Activated CD4-positive, alpha-beta T cell treated with anti-CD3 and anti-CD28 coated beads, Interleukin-2, amount 50 U/mL, for 16 hours (primary cell): ENCODE measurements around the gene EIF4EBP2.

Experiments
- DNase-seq: peaks from one replicate; pipeline ENCODE4 v3.0.0-alpha.2; 2020

EIF4EBP2 gene

GRCh38 chr10:70404036-70404786, at the start of gene EIF4EBP2:
Gene EIF4EBP2 (plus strand): TSS chr10:70404145. CDS start chr10:70404402, 257 bp downstream.
- DNase-seq: peak; percentile 98

GRCh38 chr10:70354556-70354955, 49.4 kb upstream of the EIF4EBP2 start:
- no peak for DNase-seq

- DNase-seq: peak; percentile 84
These were observed 48.6 kb upstream of the EIF4EBP2 start for GRCh38 chr10:70355051-70356021.

DNA sequence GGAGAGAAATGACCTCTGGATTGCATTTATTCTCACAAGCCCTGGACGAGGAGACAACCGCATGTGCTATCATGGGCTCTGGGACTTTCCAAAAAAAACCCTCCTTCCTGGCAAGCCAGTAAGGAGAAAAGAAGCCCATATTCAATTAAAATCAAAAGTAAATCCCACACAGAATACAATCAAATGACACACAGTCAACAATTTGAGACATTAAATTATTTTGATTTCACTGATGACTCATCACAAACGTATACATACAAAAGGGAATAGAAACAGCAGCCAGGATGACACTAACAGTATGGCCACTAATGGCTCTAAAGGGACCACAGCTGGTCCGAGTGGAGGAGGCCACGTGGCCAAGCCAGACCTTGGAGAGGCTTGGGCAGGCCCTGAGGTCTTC, 46.4 kb upstream of the EIF4EBP2 start:
- DNase-seq: peak; percentile 59

DNA sequence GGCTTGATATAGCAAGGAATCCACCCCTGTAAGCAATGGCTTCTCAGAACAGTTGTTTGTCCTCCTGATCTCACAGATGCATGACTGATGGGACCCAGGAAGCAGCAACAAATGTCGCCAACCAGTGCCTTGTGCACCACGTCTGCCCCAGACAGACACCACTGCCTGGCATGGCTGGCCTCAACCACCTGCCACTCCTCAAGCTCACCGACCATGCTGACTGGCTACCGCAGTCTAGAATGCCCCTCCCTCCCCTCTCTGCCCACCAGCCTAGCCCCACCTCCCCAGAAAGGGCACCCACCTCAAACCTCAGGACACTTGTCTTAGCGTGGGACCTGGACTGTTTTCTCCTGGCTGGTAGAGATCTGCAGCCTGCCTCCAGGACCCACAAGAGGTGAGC, 45.5 kb upstream of the EIF4EBP2 start:
- no peak for DNase-seq

DNA sequence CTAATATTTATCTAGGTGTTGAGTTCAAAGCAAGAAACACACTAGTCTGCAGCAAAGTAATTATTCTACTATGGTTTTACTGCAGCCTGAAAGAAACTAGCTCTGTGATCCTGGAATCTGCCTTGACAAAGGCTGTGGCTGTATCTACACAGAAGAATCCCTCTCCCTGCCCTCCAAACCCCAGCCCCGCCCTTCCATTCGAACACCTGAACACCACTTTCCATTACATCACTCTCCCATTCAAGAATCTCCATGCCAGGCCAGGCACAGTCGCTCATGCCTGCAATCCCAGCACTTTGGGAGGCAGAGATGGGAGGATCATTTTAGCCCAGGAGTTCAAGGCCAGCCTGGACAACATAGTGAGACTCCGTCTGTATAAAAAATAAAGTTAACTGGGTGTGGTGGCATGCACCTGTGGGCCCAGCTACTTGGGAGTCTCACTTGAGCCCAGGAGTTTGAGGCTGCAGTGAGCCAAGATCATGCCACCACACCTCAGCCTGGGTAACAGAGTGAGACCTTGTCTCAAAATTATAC, 44.9 kb upstream of the EIF4EBP2 start:
- no peak for DNase-seq

- DNase-seq: no peak
These were observed 43.7 kb upstream of the EIF4EBP2 start for GRCh38 chr10:70360215-70360614.

DNA sequence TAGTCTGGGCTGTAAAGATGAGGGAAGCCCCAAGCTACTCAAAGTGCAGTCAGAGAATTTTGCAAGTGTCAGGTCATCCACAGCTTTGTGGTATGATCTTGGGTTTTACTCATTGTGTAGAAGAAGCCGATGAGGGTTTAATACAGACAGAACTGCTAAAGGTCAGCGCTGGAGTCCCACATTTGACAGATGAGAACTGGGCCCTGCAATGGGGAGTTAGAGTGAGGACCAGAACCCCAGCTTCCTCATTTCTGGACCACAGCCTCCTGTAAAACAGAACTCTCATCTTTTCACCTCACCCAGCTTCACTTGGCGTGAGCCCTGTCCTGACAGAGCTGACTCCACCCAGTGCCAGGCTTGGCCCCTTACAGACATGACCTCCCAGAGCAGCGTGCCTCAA, 41.6 kb upstream of the EIF4EBP2 start:
- no peak for DNase-seq

GRCh38 chr10:70363292-70363691, 40.7 kb upstream of the EIF4EBP2 start:
- DNase-seq: no peak

- DNase-seq: peak; percentile 90
These were observed 39.8 kb upstream of the EIF4EBP2 start for GRCh38 chr10:70363971-70364771.

- DNase-seq: no peak
These were observed 39.2 kb upstream of the EIF4EBP2 start for GRCh38 chr10:70364772-70365091.

DNA sequence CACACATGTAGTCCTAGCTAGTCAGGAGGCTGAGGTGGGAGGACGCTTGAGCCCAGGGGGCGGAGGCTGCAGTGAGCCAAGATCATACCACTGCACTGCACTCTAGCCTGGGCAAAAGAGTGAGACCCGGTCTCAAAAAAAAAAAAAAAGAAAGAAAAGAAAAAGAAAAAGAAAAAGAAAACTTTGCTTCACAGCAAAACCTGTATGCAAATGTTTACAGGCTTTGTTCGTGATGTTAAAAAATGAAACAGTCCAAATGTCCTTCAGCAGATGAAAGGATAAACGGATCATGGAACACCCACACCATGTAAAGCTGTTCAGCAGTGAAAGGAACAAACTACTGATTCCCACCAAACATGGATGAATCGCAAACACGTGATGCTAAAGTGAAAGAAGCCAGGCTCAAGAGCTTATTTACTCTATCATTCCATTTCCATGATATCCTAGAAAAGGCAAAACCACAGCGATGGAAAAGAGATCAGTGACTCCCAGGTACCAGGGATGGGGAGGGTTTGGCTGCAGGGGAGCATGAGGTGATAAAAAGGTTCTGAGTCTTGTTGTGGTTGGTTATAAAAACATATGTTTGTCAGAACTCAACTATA, 36.6 kb upstream of the EIF4EBP2 start:
- DNase-seq: no peak

- no peak for DNase-seq
These were observed 35.0 kb upstream of the EIF4EBP2 start for GRCh38 chr10:70368774-70369482.

DNA sequence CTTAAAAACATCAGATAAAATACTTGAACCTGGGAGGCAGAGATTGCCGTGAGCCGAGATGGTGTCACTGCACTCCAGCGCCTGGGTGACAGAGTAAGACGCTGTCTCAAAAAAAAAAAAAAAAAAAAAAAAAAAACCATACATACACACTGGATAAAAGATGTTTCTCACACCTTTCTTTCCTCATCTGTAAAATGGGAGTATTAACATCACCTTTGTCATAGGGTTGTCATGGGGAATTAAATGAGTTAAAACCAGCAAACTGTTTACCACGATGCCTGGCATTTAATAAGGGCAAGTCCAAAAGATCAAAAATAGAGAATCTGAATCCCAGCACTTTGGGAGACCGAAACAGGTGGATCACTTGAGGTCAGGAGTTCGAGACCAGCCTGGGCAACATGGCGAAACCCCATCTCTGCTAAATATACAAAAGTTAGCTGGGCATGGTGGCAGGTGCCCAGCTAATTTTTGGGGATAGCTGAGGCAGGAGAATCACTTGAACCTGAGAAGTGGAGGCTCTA, 34.4 kb upstream of the EIF4EBP2 start:
- DNase-seq: no peak

- DNase-seq: no peak
These were observed 33.2 kb upstream of the EIF4EBP2 start for GRCh38 chr10:70370766-70371165.

DNA sequence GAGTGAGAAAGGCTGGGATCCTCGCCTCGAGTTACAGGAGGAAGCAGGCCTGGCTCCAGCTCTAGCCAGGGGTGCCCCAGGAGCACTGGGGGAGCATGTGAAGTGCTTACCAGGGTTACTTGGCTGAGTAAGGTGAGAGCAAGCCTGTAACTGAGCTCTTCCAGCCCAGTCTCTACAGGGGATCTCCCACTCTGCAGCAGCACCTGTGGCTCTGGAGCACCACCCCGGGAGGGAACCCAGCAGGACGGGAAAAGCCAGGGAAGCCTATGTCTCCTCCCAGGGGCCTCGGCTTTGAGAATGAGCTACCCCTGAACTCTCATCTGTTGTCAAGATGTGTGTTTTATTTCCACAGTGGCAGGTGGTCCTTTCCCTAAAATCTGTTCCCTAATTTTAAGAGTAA, 32.1 kb upstream of the EIF4EBP2 start:
- DNase-seq: no peak

GRCh38 chr10:70374775-70375614, 28.9 kb upstream of the EIF4EBP2 start:
- DNase-seq: no peak

GRCh38 chr10:70376436-70377378, 27.2 kb upstream of the EIF4EBP2 start:
- no peak for DNase-seq

GRCh38 chr10:70378122-70378521, 25.8 kb upstream of the EIF4EBP2 start:
- no peak for DNase-seq
